Stimulated activated CD4-positive, alpha-beta T cell treated with anti-CD3 and anti-CD28 coated beads, Interleukin-4, amount 100 ng/mL, for 4 hours (primary cell): ENCODE results near the gene TMA7B.

Source experiments
- DNase-seq, 2 experiments: peaks; one replicate each; pipeline ENCODE4 v3.0.0-alpha.2; 2020

TMA7B gene

GRCh38 chr22:40004836-40005235 is 44.6 kb downstream of the TMA7B start:
- DNase-seq = no peak

GRCh38 chr22:40006641-40007040 is 46.4 kb downstream of the TMA7B start:
- DNase-seq = no peak

GRCh38 chr22:40007853-40008710 is 47.9 kb downstream of the TMA7B start:
- no peak for DNase-seq

GRCh38 chr22:40008726-40009291 is 48.6 kb downstream of the TMA7B start:
- no peak for DNase-seq

GRCh38 chr22:40009292-40009774 is 49.1 kb downstream of the TMA7B start:
- no peak for DNase-seq

GRCh38 chr22:40009951-40010671 is 49.9 kb downstream of the TMA7B start:
- DNase-seq = peak in 1 of 2 experiments; percentile 46

GRCh38 chr22:40010746-40011145 is 50.5 kb downstream of the TMA7B start:
- no peak for DNase-seq
